Astrocyte (in vitro differentiated cells and primary cell): ENCODE results near the gene SPIN4. TPM values are rescaled to one million over a fixed set of nuclear protein-coding genes. Genes with fewer than 3 reads are reported as not detected.

Source experiments
- DNase-seq: peaks from one replicate; pipeline ENCODE4 v3.0.0-alpha.2; 2010; ENCODE audit warnings: low read depth
- FAIRE-seq: peaks from 2 replicates; lab custom pipeline; 2011; peaks lifted over from hg19 to GRCh38; lab: Jason Lieb, UNC
- H2AFZ ChIP-seq: 2 replicates; pipeline ENCODE4 v1.6.0; 2012; ENCODE audit warnings: low read depth, low read length, inconsistent platforms
- H3K27ac ChIP-seq: 2 replicates; pipeline ENCODE4 v1.5.1; 2011; ENCODE audit warnings: low read depth, low read length, inconsistent platforms
- H3K27me3 ChIP-seq: 2 replicates; pipeline ENCODE4 v1.6.0; 2011; ENCODE audit warnings: low read length, inconsistent platforms; ENCODE audit not compliant: insufficient read depth
- H3K36me3 ChIP-seq: 2 replicates; pipeline ENCODE4 v1.5.1; 2011; ENCODE audit warnings: low read length, inconsistent platforms; ENCODE audit not compliant: insufficient read depth
- H3K4me1 ChIP-seq: 2 replicates; pipeline ENCODE4 v1.5.1; 2011; ENCODE audit warnings: low read length, inconsistent platforms; ENCODE audit not compliant: insufficient read depth
- H3K4me2 ChIP-seq: 2 replicates; pipeline ENCODE4 v1.6.0; 2012; ENCODE audit warnings: low read length, inconsistent platforms
- H3K4me3 ChIP-seq: 2 replicates; pipeline ENCODE4 v1.5.1; 2011; ENCODE audit warnings: low read depth, mild to moderate bottlenecking, low read length, inconsistent platforms; ENCODE audit not compliant: insufficient read depth
- H3K79me2 ChIP-seq: 2 replicates; pipeline ENCODE4 v1.6.0; 2012; ENCODE audit warnings: mild to moderate bottlenecking, low read length, inconsistent platforms; ENCODE audit not compliant: insufficient read depth
- H3K9ac ChIP-seq: 2 replicates; pipeline ENCODE4 v1.6.0; 2012; ENCODE audit warnings: mild to moderate bottlenecking, low read length, inconsistent platforms
- H3K9me3 ChIP-seq: 2 replicates; pipeline ENCODE4 v1.5.1; 2012; ENCODE audit warnings: low read depth, mild to moderate bottlenecking, low read length, inconsistent platforms; ENCODE audit not compliant: insufficient read depth
- H4K20me1 ChIP-seq: 2 replicates; pipeline ENCODE4 v1.6.0; 2012; ENCODE audit warnings: low read length, inconsistent platforms; ENCODE audit not compliant: insufficient read depth
- H3K27ac Mint-ChIP-seq: one replicate; pipeline ENCODE4 v1.8.0; 2021; ENCODE audit warnings: mild to moderate bottlenecking, mixed read lengths; ENCODE audit not compliant: unreplicated experiment
- H3K27me3 Mint-ChIP-seq: one replicate; pipeline ENCODE4 v1.8.0; 2021; ENCODE audit warnings: low read depth, mixed read lengths; ENCODE audit not compliant: unreplicated experiment
- H3K36me3 Mint-ChIP-seq: one replicate; pipeline ENCODE4 v1.8.0; 2021; ENCODE audit warnings: low read depth, mixed read lengths; ENCODE audit not compliant: unreplicated experiment
- H3K4me1 Mint-ChIP-seq: one replicate; pipeline ENCODE4 v1.8.0; 2021; ENCODE audit warnings: low read depth, mixed read lengths; ENCODE audit not compliant: unreplicated experiment
- H3K4me3 Mint-ChIP-seq: one replicate; pipeline ENCODE4 v1.8.0; 2021; ENCODE audit warnings: mild to moderate bottlenecking, moderate library complexity, mixed read lengths; ENCODE audit not compliant: unreplicated experiment
- H3K9me3 Mint-ChIP-seq: one replicate; pipeline ENCODE4 v1.8.0; 2021; ENCODE audit warnings: mild to moderate bottlenecking, mixed read lengths; ENCODE audit not compliant: unreplicated experiment
- EZH2 ChIP-seq: IDR thresholded peaks from 2 replicates; pipeline ENCODE4 v1.6.1; 2012; ENCODE audit warnings: mild to moderate bottlenecking, low read length, inconsistent platforms; ENCODE audit not compliant: insufficient read depth
- total RNA-seq: library from RNA; stranded (reverse); gene quantifications from 2 replicates; pipeline ENCODE4 v1.2.1, GENCODE V29; 2021
- TF ChIP-seq, protein P1 (sequence below): IDR thresholded peaks from 2 replicates; pipeline ENCODE4 v1.5.1; 2011; ENCODE audit warnings: low read depth, mild to moderate bottlenecking, inconsistent platforms, low read length, moderate library complexity; ENCODE audit not compliant: insufficient read depth

SPIN4 gene
- total RNA-seq, 1 donor from 2014 or later = 4.9 TPM

GRCh38 chrX:63330681-63331080 lies 20.5 kb downstream of the SPIN4 start:
- H3K36me3 ChIP-seq = no peaks in the 10 kb centered on the region
- H3K27ac Mint-ChIP-seq = no peak overlapping the region
- H3K4me1 Mint-ChIP-seq = no peaks in the 10 kb centered on the region
- peak; percentile 39 for FAIRE-seq
- H3K36me3 Mint-ChIP-seq = no peaks in the 10 kb centered on the region
- H3K27ac ChIP-seq = no peak overlapping the region
- peaks cover 2% of the 10 kb centered on the region for H3K9me3 Mint-ChIP-seq
- no peak overlapping the region for H3K4me3 Mint-ChIP-seq
- no peaks in the 10 kb centered on the region for H3K79me2 ChIP-seq
- no peaks in the 10 kb centered on the region for H3K27me3 Mint-ChIP-seq
- no peak overlapping the region for H3K9ac ChIP-seq
- H3K9me3 ChIP-seq = no peaks in the 10 kb centered on the region
- no peak for DNase-seq
- no peaks in the 10 kb centered on the region for H4K20me1 ChIP-seq
- H3K4me2 ChIP-seq = no peak overlapping the region
- no peaks in the 10 kb centered on the region for H3K27me3 ChIP-seq
- H3K4me3 ChIP-seq = no peak overlapping the region
- no peaks in the 10 kb centered on the region for H3K4me1 ChIP-seq
- H2AFZ ChIP-seq = no peak overlapping the region
- TF ChIP-seq, protein P1, sequence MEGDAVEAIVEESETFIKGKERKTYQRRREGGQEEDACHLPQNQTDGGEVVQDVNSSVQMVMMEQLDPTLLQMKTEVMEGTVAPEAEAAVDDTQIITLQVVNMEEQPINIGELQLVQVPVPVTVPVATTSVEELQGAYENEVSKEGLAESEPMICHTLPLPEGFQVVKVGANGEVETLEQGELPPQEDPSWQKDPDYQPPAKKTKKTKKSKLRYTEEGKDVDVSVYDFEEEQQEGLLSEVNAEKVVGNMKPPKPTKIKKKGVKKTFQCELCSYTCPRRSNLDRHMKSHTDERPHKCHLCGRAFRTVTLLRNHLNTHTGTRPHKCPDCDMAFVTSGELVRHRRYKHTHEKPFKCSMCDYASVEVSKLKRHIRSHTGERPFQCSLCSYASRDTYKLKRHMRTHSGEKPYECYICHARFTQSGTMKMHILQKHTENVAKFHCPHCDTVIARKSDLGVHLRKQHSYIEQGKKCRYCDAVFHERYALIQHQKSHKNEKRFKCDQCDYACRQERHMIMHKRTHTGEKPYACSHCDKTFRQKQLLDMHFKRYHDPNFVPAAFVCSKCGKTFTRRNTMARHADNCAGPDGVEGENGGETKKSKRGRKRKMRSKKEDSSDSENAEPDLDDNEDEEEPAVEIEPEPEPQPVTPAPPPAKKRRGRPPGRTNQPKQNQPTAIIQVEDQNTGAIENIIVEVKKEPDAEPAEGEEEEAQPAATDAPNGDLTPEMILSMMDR = no peak
- TF ChIP-seq EZH2 = no peak

DNA sequence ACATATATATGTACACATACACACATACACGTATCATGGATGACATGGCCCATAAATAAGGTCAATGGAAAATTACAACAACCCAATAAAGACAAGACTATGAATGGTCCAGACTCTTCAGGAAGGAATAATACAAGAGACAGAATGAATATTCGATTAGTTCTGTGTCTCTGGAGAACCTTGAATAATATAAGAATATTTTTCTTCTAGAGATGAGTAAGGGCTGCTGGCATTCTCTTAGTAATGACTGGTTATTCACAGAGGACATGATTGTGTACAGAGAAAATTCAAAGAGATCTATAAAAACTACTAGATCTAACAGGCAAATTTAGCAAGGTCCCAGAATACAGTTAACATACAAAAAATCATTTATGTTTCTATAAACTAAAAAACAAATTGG lies 23.3 kb downstream of the SPIN4 start:
- FAIRE-seq (no peak), DNase-seq (no peak)
- H3K9ac ChIP-seq = no peak overlapping the region
- no peak overlapping the region for H3K27ac Mint-ChIP-seq
- H3K27me3 ChIP-seq = no peaks in the 10 kb centered on the region
- no peak for TF ChIP-seq EZH2
- TF ChIP-seq, protein P1 = no peak
- H3K9me3 ChIP-seq = no peaks in the 10 kb centered on the region
- H3K4me3 Mint-ChIP-seq = no peak overlapping the region
- no peaks in the 10 kb centered on the region for H3K79me2 ChIP-seq
- no peaks in the 10 kb centered on the region for H4K20me1 ChIP-seq
- H3K9me3 Mint-ChIP-seq = peaks cover 2% of the 10 kb centered on the region
- H2AFZ ChIP-seq = no peak overlapping the region
- H3K4me1 Mint-ChIP-seq = no peaks in the 10 kb centered on the region
- H3K36me3 Mint-ChIP-seq = no peaks in the 10 kb centered on the region
- H3K27me3 Mint-ChIP-seq = no peaks in the 10 kb centered on the region
- H3K4me2 ChIP-seq = no peak overlapping the region
- no peaks in the 10 kb centered on the region for H3K4me1 ChIP-seq
- H3K36me3 ChIP-seq = no peaks in the 10 kb centered on the region
- H3K27ac ChIP-seq = no peak overlapping the region
- H3K4me3 ChIP-seq = no peak overlapping the region

- DNase-seq (no peak), FAIRE-seq (no peak)
- Histone ChIP-seq H3K4me1 (no peaks in the 10 kb centered on the region), H3K27ac (no peak overlapping the region), H3K4me3 (no peak overlapping the region), H2AFZ (no peak overlapping the region), H3K79me2 (no peaks in the 10 kb centered on the region), H3K9me3 (no peaks in the 10 kb centered on the region), H3K36me3 (no peaks in the 10 kb centered on the region), H4K20me1 (no peaks in the 10 kb centered on the region), H3K9ac (no peak overlapping the region), H3K4me2 (no peak overlapping the region), H3K27me3 (no peaks in the 10 kb centered on the region)
- TF ChIP-seq, protein P1 = no peak
- no peak for TF ChIP-seq EZH2
- Mint-ChIP-seq H3K27me3 (no peaks in the 10 kb centered on the region), H3K4me3 (no peak overlapping the region), H3K4me1 (no peaks in the 10 kb centered on the region), H3K27ac (no peak overlapping the region), H3K36me3 (no peaks in the 10 kb centered on the region), H3K9me3 (peaks cover 5% of the 10 kb centered on the region)
Measured at GRCh38 chrX:63299596-63299995, 51.5 kb downstream of the SPIN4 start.
